Activated CD4-positive, alpha-beta T cell treated with anti-CD3 and anti-CD28 coated beads, Interleukin-2, Interleukin-6, amounts not matched to agents 100 ng/mL and 50 ng/mL, durations not matched to agents 16 hours and 8 hours (primary cell): ENCODE results near the gene CNTNAP1.

Source experiments
- DNase-seq: peaks from one replicate; pipeline ENCODE4 v3.0.0-alpha.2; 2020

CNTNAP1 gene

DNA sequence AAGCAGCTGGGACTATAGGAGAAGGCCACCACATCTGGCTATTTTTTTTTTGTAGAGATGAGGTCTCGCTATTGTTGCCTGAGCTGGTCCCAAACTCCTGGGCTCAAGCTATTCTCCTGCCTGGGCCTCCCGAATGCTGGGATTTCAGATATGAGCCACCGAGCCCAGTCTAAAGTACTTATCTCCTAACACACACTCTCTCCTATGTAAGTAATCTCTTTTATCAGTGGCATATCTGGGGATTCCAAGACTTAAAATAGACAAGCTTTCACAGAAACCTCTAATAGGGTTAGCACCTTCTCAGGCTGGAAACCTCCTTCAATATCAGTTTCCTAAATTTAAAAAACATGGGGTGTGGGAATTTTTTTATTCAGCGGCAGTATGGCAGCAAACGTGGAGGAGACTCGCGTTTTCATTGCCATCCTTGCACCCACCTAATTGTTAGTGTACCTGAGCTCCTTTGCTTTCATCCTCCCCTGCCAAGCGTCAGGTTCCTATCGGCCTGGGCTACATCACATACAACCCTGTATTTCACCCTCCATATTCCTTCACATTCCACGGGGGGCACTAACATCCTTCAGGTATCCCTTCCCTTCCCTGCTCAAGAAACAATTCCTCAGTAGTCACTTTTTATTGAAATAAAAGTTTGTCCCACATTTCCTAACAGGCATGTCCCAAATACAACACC, 61.4 kb downstream of the CNTNAP1 start:
- no peak for DNase-seq

DNA sequence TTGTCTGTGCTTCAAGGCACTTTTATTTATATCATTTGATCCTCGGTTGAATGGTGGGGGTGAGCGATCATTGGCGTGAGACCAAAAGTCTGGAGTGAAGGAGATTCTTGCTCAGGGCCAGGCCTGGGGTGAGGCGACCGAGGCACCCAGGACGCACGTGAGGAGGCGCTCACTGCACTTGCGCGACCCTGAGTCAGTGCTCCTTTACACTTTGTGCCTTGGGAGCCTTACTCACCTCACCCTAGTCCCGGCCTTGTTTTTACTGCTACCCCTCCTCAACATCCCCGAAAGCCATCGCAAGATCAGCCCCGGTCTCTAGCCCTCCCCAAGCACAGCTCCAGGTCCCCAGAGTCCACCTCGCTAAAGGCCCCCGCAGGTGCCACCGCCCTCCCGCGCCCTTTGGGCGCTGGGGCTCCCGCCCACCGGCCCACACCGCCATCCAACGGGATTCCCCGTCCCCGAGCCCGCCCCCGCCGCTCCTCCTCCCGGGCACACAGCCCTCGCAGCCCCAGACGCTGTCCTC, 62.0 kb downstream of the CNTNAP1 start:
- peak; percentile 70 for DNase-seq

DNA sequence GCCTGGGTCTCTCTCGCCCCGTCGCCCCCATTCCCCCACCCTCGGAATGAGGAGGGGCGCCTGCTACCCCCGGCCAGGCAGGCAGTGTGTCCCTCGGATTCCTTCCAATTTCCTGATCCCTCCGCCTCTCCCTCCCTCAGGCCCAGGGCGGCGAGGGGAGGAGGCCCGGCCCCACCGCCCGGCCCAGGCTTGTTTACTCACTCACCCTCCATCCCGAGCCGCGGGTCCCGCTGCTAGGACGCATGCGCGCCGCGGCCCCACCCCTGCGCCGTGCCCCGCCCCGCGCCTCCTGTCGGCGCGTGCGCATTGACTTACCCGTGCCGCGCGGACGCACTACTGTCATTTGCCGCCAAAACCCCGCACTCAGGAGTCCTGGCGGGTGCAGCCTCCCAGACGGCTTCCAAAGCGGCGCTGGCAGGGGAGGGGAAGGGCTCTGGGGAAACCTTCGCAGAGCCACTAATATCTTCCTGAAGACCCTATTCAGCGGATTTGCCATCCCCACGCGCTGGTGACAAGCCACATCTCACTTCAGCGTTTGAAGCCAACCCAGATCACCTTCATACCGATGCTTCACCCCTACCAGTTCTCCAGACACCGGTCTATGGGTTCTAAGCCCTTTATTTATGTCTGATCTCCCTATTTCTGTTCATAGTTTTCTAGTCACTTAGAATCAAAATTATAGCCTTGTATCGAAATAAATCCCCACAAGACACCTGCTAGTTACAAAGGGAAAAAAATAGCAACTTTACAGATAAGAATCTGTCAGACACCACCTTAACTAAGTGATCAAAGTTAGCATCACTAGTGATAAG, 62.7 kb downstream of the CNTNAP1 start, which contains the start of gene EZH1:
TSS of gene EZH1 (minus strand) at position 235 of the 812 bp plus-strand sequence. CDS start 16,099 bp downstream, outside the sequence.
- DNase-seq: peak; percentile 96

DNA sequence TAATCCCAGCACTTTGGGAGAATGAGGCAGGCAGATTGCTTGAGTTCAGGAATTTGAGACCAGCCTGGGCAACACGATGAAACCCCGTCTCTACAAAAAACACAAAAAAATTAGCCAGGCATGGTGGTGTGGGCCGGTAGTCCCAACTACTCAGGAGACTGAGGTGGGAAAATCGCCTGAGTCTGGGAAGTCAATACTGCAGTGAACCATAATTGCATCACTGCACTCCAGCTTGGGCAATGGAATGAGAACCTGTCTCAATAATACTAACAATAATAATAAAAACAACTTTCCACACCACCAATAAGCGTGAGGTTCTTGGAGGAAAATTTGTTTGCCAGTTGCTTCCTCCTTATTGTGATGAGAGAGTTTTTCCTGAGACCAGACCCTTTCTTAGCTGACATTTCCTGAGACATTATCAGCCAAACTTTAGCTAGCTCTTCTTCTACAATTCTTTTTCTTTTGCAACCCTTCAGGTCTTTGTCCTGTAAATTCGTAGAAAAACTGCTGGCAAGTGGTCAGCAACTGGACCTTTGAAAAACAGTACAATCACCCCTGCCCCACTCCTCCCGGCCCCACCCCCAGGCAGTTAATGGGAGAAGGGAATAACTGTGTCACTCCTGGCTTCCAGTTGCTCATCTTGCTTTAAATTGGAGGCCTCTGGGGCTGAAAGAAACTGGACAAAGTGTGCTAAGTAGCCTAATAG, 66.0 kb downstream of the CNTNAP1 start:
- no peak for DNase-seq

GRCh38 chr17:42748908-42749798, 66.8 kb downstream of the CNTNAP1 start:
- DNase-seq: no peak
